ENCODE measurements around the gene SMPD2.

Gene SMPD2

DNA sequence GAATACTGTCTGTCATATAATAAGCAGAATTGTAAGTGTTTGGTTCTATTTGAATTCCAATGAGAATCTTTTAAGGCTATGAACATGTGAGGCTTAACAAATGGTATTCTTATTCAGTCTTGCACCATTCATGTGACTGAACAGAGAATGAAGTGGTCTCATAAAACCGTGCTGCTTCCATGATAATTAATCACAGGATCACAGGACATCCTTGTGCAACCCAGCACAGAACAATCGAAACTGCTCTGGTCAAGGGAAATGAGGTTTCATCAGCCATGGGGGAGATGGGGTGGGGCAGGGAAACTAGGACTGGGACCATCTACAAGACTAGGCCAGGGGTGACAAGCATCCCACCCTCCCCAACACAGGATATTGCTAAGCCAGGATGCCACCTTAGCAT lies 6.1 kb upstream of the SMPD2 start:
- no peak overlapping the region for H3K27ac ChIP-seq
- TF ChIP-seq ZFX (IDR thresholded peaks at IDR 0.05) = no peak

DNA sequence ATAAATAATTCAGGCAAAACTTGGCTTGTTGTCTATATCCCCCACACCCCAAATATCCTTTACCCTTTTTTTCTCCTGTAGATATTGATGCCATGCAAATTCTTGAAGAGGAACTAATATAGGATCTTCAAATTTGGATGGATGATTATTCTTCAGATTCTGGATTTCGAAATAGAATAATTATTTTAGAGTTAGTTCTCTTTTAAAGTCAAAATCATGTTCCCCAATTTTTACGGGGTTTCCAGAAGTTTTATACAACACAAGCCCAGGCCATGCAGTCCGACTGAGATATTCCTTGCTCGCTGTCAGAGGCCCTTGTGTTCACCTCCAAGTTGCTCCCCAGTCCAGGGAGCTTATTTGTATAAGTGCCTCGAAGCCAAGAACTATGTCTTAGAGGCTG lies 4.5 kb upstream of the SMPD2 start:
- TF ChIP-seq ZFX (IDR thresholded peaks at IDR 0.05) = no peak
- TF ChIP-seq, protein P1, sequence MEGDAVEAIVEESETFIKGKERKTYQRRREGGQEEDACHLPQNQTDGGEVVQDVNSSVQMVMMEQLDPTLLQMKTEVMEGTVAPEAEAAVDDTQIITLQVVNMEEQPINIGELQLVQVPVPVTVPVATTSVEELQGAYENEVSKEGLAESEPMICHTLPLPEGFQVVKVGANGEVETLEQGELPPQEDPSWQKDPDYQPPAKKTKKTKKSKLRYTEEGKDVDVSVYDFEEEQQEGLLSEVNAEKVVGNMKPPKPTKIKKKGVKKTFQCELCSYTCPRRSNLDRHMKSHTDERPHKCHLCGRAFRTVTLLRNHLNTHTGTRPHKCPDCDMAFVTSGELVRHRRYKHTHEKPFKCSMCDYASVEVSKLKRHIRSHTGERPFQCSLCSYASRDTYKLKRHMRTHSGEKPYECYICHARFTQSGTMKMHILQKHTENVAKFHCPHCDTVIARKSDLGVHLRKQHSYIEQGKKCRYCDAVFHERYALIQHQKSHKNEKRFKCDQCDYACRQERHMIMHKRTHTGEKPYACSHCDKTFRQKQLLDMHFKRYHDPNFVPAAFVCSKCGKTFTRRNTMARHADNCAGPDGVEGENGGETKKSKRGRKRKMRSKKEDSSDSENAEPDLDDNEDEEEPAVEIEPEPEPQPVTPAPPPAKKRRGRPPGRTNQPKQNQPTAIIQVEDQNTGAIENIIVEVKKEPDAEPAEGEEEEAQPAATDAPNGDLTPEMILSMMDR (conservative IDR thresholded peaks at IDR 0.05) = no peak
- H3K27ac ChIP-seq = no peak overlapping the region

DNA sequence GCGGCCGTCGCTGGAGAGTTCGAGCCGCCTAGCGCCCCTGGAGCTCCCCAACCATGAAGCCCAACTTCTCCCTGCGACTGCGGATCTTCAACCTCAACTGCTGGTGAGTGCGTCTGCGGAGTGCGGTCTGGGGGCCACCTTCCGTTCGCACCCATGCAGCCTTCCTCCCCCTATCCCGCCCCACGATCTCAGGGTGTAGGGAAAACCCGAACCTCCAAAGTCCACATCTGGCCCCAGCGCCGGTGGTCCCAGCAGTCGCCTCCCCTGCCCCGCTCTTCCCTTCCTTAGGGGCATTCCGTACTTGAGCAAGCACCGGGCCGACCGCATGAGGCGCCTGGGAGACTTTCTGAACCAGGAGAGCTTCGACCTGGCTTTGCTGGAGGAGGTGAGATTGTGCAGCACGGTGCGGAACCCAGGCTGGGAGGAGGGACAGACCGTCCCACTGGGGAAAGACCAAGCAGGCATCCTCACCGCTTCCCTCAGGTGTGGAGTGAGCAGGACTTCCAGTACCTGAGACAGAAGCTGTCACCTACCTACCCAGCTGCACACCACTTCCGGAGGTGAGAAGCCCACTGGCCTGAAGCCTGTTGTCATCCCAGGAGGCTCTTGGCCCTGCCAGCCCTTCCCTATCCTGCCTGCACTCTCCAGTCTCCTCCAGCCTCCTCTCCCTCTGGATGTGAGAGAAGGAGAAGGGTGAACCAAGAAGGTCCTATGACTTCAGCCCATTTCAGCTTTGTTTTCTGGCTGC lies 719 bp downstream of the SMPD2 start:
- peak overlapping the region; percentile 83 for H3K27ac ChIP-seq
- TF ChIP-seq, protein P1 (conservative IDR thresholded peaks at IDR 0.05) = peak; percentile 49
- TF ChIP-seq ZFX (IDR thresholded peaks at IDR 0.05) = no peak

DNA sequence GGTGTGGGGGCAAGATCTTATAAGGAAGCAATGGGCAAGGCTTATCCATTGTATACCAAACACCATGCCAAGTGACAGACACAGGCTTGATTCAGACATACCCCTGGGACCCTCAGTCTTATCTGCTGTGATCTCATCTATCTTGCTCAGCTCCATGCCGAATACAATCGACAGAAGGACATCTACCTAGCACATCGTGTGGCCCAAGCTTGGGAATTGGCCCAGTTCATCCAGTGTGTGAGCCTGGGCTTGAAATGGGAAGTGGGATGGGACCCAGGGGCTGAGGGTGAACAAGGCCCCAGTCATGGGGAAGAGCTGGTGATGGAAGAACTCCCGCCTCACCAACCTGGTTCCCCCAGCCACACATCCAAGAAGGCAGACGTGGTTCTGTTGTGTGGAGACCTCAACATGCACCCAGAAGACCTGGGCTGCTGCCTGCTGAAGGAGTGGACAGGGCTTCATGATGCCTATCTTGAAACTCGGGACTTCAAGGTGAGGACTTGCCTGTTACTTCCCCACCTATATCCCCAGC lies 1.9 kb downstream of the SMPD2 start:
- H3K27ac ChIP-seq = peak overlapping the region; percentile 83
- TF ChIP-seq ZFX (IDR thresholded peaks at IDR 0.05) = no peak
- TF ChIP-seq, protein P1 (conservative IDR thresholded peaks at IDR 0.05) = no peak

DNA sequence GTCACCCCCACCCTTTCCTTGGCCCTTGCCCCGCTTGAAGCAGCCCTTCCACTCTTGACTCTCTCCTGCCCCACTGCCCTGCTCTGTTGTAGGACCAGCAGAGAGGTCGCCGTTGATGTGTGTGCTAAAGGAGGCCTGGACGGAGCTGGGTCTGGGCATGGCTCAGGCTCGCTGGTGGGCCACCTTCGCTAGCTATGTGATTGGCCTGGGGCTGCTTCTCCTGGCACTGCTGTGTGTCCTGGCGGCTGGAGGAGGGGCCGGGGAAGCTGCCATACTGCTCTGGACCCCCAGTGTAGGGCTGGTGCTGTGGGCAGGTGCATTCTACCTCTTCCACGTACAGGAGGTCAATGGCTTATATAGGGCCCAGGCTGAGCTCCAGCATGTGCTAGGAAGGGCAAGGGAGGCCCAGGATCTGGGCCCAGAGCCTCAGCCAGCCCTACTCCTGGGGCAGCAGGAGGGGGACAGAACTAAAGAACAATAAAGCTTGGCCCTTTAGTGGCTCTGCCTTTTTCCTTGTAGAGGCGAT lies 3.0 kb downstream of the SMPD2 start:
- H3K27ac ChIP-seq = no peak overlapping the region
- TF ChIP-seq, protein P1 (conservative IDR thresholded peaks at IDR 0.05) = no peak
- no peak for TF ChIP-seq ZFX (IDR thresholded peaks at IDR 0.05)

DNA sequence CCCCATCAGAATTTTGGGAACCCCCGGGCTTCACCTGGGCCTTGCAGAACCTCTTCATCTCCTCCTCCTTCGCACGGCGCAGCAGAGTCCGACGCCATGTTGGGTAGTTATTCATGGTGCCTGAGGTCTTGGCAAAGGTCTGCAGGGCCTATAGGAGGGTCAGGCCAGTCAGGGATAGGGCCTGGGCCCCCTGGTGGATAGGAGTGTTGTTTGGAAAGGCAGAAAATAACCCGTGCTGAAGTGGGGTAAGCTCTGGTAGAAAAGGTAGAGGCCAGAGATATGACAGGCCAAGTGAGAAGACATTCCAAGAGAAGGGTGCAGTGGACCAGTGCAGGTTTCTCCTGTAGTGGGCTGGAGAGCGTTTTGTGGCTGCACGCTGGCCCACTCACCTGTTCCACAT lies 4.9 kb downstream of the SMPD2 start:
- no peak for TF ChIP-seq ZFX (IDR thresholded peaks at IDR 0.05)
- TF ChIP-seq, protein P1 (conservative IDR thresholded peaks at IDR 0.05) = no peak; the same call in 1 of the 2 replicates
- H3K27ac ChIP-seq = no peak overlapping the region

DNA sequence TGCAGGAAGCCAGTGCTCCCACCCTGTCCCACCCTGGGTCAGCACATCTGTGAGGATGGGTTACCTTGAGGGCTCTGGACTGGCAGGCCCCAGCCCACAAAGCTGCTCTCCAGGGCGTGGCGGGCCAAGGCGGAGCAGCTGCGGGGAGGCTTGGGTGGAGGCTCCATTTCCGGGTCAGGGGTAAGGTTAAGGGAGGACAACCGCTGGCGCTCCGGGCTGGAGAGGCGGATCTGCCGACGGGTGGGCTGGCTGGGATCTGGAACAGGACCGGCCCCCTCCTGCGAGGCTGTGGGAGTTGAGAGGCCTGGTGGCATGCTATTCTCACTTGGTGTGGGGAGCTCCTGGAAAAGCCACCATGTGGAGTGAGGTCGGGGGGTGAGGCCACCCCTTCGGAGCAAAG lies 5.5 kb downstream of the SMPD2 start:
- H3K27ac ChIP-seq = no peak overlapping the region
- no peak for TF ChIP-seq ZFX (IDR thresholded peaks at IDR 0.05)
- TF ChIP-seq, protein P1 (conservative IDR thresholded peaks at IDR 0.05) = no peak

Data from C4-2B (cell line).